Panc1 (cell line): Measurements from ENCODE around the gene CHST11. TPM values are rescaled to one million over a fixed set of nuclear protein-coding genes. Genes with fewer than 3 reads are reported as not detected.

Experiments
- ATAC-seq: fragments of 200-7000 bp; cut with Tn5 transposase; 2 replicates; pipeline ENCODE4 v1.9.1; 2020; ENCODE audit warnings: mild to moderate bottlenecking, moderate library complexity
- BruUV-seq: library from RNA; stranded (reverse); fragments of 400-500 nt; replicated peaks from 2 replicates; lab custom pipeline; 2021; lab: Mats Ljungman, UMichigan
- CTCF ChIA-PET: fragments of 300-600 bp; sonication (Branson Sonifier 250); formaldehyde crosslinking; loops from one replicate; lab custom pipeline; 2022; ENCODE audit warnings: antibody characterized with exemption; lab: Charles Lee
- POLR2A ChIA-PET: fragments of 300-600 bp; sonication (Branson Sonifier 250); formaldehyde crosslinking; loops from one replicate; lab custom pipeline; 2022; ENCODE audit warnings: antibody characterized with exemption; lab: Charles Lee
- DNase-seq: peaks from one replicate; pipeline ENCODE4 v3.0.0-alpha.2; 2010; ENCODE audit warnings: low read depth, low spot score
- H3K27ac ChIP-seq: 2 replicates; pipeline ENCODE4 v1.5.1; 2011; ENCODE audit warnings: mild to moderate bottlenecking, low read length, inconsistent platforms
- H3K27me3 ChIP-seq: fragments of 200-500 bp; sonication (Bioruptor generic); 2 replicates; pipeline ENCODE4 v1.6.0; 2014; ENCODE audit warnings: low read length, inconsistent platforms; ENCODE audit not compliant: control insufficient read depth, insufficient read depth
- H3K36me3 ChIP-seq: fragments of 200-500 bp; sonication (Bioruptor generic); 2 replicates; pipeline ENCODE4 v1.5.1; 2014; ENCODE audit warnings: inconsistent platforms, mild to moderate bottlenecking, low read length, moderate library complexity; ENCODE audit not compliant: control insufficient read depth, insufficient read depth
- H3K4me1 ChIP-seq: 2 replicates; pipeline ENCODE4 v1.5.1; 2011; ENCODE audit warnings: inconsistent platforms, mild to moderate bottlenecking, low read length, moderate library complexity; ENCODE audit not compliant: control insufficient read depth, insufficient read depth
- H3K4me3 ChIP-seq, 2 experiments: 2 replicates each; pipeline ENCODE4 v1.5.1; 2011 to 2012; ENCODE audit warnings: low read depth in 2 of 2, low read length in 2 of 2, mild to moderate bottlenecking in 2 of 2, inconsistent platforms in 1 of 2, moderate library complexity in 1 of 2
- H3K9me3 ChIP-seq: fragments of 200-500 bp; sonication (Bioruptor generic); 2 replicates; pipeline ENCODE4 v1.5.1; 2014; ENCODE audit warnings: low read depth, mild to moderate bottlenecking, inconsistent platforms, low read length, moderate library complexity; ENCODE audit not compliant: control insufficient read depth, insufficient read depth
- CTCF ChIP-seq: fragments of 450-650 bp; IDR thresholded peaks from 2 replicates; pipeline ENCODE4 v1.5.1; 2017; ENCODE audit warnings: mild to moderate bottlenecking
- POLR2AphosphoS5 ChIP-seq: IDR thresholded peaks from 2 replicates; pipeline ENCODE4 v1.6.1; 2012; ENCODE audit warnings: mild to moderate bottlenecking, low read depth, low read length, moderate library complexity
- REST ChIP-seq, 2 experiments: IDR thresholded peaks; 2 replicates each; pipeline ENCODE4 v1.6.1; 2011 to 2012; ENCODE audit warnings: low read depth in 2 of 2, control low read depth in 1 of 2, low read length in 1 of 2, mild to moderate bottlenecking in 1 of 2, moderate library complexity in 1 of 2; ENCODE audit not compliant: insufficient read depth in 1 of 2
- SIN3A ChIP-seq: IDR thresholded peaks from 2 replicates; pipeline ENCODE4 v1.6.1; 2012; ENCODE audit warnings: low read depth, mild to moderate bottlenecking, low read length, moderate library complexity, borderline replicate concordance; ENCODE audit not compliant: insufficient read depth
- TCF7L2 ChIP-seq: IDR thresholded peaks from 2 replicates; pipeline ENCODE4 v1.6.1; 2011; ENCODE audit warnings: mild to moderate bottlenecking, low read depth, low read length, inconsistent platforms
- in situ Hi-C: cut with HindIII; loops from 2 replicates; pipeline ENCODE4 v1.10.0; 2016; ENCODE audit warnings: low sequenced_read_pairs, low pct_unique_long_range_greater_than_20kb
- intact Hi-C: fragments of 100-400 bp; cut with micrococcal nuclease; formaldehyde crosslinking; loops from one replicate; pipeline ENCODE4 v1.10.0; 2022; ENCODE audit not compliant: unreplicated experiment
- total RNA-seq: library from RNA; stranded (reverse); gene quantifications from one replicate; pipeline ENCODE4 v1.2.1, GENCODE V29; 2021; ENCODE audit not compliant: unreplicated experiment

CHST11 gene
- total RNA-seq, 1 experiment from 2014 or later: 11.4 TPM

GRCh38 chr12:104643093-104643818 is 186.5 kb downstream of the CHST11 start:
- ATAC-seq: no peak
- no peaks in the 10 kb centered on the region for H3K4me1 ChIP-seq
- H3K4me3 ChIP-seq: no peak overlapping the region
- no peak for DNase-seq
- POLR2A ChIA-PET: no interaction called here
- intact Hi-C loops: no loop called here
- no peak overlapping the region for H3K27ac ChIP-seq
- in situ Hi-C loops: no loop called here
- no peak for TF ChIP-seq REST (IDR thresholded peaks at IDR 0.05; ENCODE audit: insufficient read depth in 1 of 2, low read depth in 2 of 2, low read length in 1 of 2)
- TF ChIP-seq SIN3A: no peak
- TF ChIP-seq TCF7L2: no peak
- no peak for TF ChIP-seq CTCF
- TF ChIP-seq POLR2AphosphoS5: no peak
- BruUV-seq: no TSS peak
- H3K36me3 ChIP-seq: no peaks in the 10 kb centered on the region
- no peaks in the 10 kb centered on the region for H3K9me3 ChIP-seq
- H3K27me3 ChIP-seq: no peaks in the 10 kb centered on the region
- CTCF ChIA-PET: no interaction called here

GRCh38 chr12:104643819-104644669 is 187.3 kb downstream of the CHST11 start:
- Histone ChIP-seq H3K9me3 (no peaks in the 10 kb centered on the region), H3K4me3 (no peak overlapping the region), H3K4me1 (no peaks in the 10 kb centered on the region), H3K27ac (no peak overlapping the region), H3K27me3 (no peaks in the 10 kb centered on the region), H3K36me3 (no peaks in the 10 kb centered on the region)
- DNase-seq: no peak
- in situ Hi-C loops: no loop called here
- TF ChIP-seq SIN3A: no peak
- TF ChIP-seq POLR2AphosphoS5: no peak
- no peak for TF ChIP-seq TCF7L2
- no peak for TF ChIP-seq CTCF
- TF ChIP-seq REST (IDR thresholded peaks at IDR 0.05; ENCODE audit: insufficient read depth in 1 of 2, low read depth in 2 of 2, low read length in 1 of 2): no peak
- ATAC-seq: no peak
- intact Hi-C loops: no loop called here
- CTCF ChIA-PET: interaction anchor here (0.6 kb wide), 1 partner anchor 284 kb away, joined by 9 read pairs; no protein-coding TSS in a partner anchor
- BruUV-seq: no TSS peak
- POLR2A ChIA-PET: interaction anchor here (0.6 kb wide), 1 partner anchor 498 kb away, joined by 6 read pairs; no protein-coding TSS in a partner anchor
